ENCODE measurements around the gene XIRP2. TPM values are rescaled to one million over a fixed set of nuclear protein-coding genes. Genes with fewer than 3 reads are reported as not detected.

The XIRP2 gene
- total and polyA plus RNA-seq, 10 of the 15 experiments (the other 5 are each of a cell fraction or from before 2014, with no cell fraction given), result 0.03 TPM; not detected in 9

DNA sequence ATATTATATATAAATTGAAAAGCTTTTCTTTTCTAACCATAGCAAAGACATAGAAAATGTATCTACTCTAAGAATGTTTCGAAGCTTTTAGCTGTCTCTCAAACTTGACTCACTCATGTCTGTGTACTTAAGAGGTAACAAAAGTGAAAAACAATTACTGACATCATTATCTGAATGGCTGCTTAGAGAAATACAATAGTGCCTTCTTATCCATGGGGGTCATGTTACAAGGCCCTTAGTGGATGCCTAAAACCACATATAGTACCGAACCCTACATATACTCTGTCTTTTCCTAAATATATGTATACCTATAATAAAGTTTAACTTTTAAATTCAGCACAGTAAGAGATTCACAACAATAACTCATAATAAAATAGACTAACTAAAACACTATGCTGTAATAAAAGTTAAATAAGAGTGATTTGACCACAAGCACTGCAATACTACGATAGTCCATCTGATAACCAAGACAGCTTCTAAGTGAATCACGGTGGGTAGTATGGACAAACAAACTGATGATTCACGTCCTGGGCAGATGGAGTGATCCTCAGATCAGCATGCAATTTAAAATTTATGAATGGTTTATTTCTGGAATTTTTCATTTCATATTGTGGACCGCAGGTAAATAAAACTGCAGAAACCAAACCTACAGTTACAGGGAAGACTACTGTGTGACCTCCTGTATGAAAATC is 246.2 kb downstream of the XIRP2 start:
- Histone ChIP-seq H3K27me3 (replicated peaks in 1 of 2; ENCODE audit: control insufficient read depth in 2 of 2, insufficient read depth in 2 of 2, low read length in 1 of 2) (no peaks in the 10 kb centered on the region), H4K20me1 (ENCODE audit: control insufficient read depth, insufficient read depth) (no peaks in the 10 kb centered on the region), H3K36me3 (ENCODE audit: control insufficient read depth in 2 of 2, insufficient read depth in 2 of 2, low read length in 1 of 2) (no peaks in the 10 kb centered on the region), H3K4me1 (ENCODE audit: control insufficient read depth, insufficient read depth, low read length) (no peaks in the 10 kb centered on the region), H2AFZ (ENCODE audit: control insufficient read depth, low read depth, low read length) (no peak overlapping the region), H3K27ac (ENCODE audit: control insufficient read depth, insufficient read depth) (no peak overlapping the region), H3K79me2 (ENCODE audit: control insufficient read depth, insufficient read depth, low read length) (no peaks in the 10 kb centered on the region), H3K9ac (ENCODE audit: control insufficient read depth, insufficient read depth, low read length) (no peak overlapping the region), H3K4me3 (no peak overlapping the region), H3K9me3 (replicated peaks; ENCODE audit: control insufficient read depth, insufficient read depth, low read length) (no peaks in the 10 kb centered on the region), H3K4me2 (ENCODE audit: control insufficient read depth, insufficient read depth) (no peak overlapping the region)
- 33% methylated on average over 6 of the region's 6 CpGs for WGBS (ENCODE audit: insufficient coverage, insufficient replicate concordance, low lambda C conversion rate, missing lambda C conversion rate)
- in situ Hi-C loops (cut with MboI) (no loop called here), intact Hi-C loops (cut with micrococcal nuclease; ENCODE audit: unreplicated experiment) (no loop called here)
- no peak for FAIRE-seq
- BruUV-seq (replicated peaks), result no TSS peak
- ATAC-seq, result no peak
- RAD21 ChIA-PET (ENCODE audit: unreplicated experiment), result no interaction called here
- CTCF ChIA-PET, result no interaction called here
- POLR2A ChIA-PET, result no interaction called here
- no peak for DNase-seq (ENCODE audit: low read depth, low spot score)
- TF ChIP-seq HDAC2 (IDR thresholded peaks at IDR 0.05), result no peak
- no peak for TF ChIP-seq CHD4 (IDR thresholded peaks at IDR 0.05)
- TF ChIP-seq STAT3 (IDR thresholded peaks at IDR 0.05; ENCODE audit: low read depth, low read length), result no peak
- no peak for TF ChIP-seq RAD21 (IDR thresholded peaks at IDR 0.05; ENCODE audit: insufficient read depth, low read depth, low read length)
- no peak for TF ChIP-seq BACH1 (IDR thresholded peaks at IDR 0.05; ENCODE audit: borderline replicate concordance)
- no peak for TF ChIP-seq MXI1 (IDR thresholded peaks at IDR 0.05; ENCODE audit: low read depth, low read length)
- TF ChIP-seq ZNF592 (IDR thresholded peaks at IDR 0.05), result no peak
- TF ChIP-seq SMC3 (IDR thresholded peaks at IDR 0.05; ENCODE audit: borderline replicate concordance, low read length), result no peak
- no peak for TF ChIP-seq SMARCA5 (IDR thresholded peaks at IDR 0.05)
- SMC1A ChIA-PET (ENCODE audit: uncharacterized antibody, unreplicated experiment), result interaction anchor here (1.4 kb wide), 1 partner anchor 9 kb away, joined by 3 read pairs; no protein-coding TSS in a partner anchor
